ENCODE results near the gene CHST8.

CHST8 gene

DNA sequence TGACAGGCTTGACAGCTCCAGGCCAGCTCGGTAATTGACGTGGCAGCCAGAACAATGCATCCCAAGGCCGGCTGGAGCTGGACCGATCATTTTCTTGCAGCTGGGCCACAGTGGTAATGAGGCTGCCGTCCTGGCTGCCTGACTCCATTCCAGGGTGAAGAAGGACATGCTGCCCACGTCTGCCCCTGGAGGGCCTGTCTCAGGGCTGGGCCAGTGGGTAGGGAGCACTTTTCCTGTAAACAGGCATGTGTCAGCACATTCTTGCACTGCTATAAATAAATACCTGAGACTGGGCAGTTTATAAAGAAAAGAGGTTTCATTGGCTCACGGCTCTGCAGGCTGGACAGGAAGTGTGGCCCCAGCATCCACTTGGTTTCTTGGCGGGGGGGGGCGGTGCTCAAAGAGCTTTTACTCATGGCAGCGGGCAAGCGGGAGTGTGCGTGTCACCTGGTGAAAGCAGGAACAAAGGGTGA, 136.8 kb downstream of the CHST8 start:
- Histone ChIP-seq H3K9ac (ENCODE audit: low read length) (no peak overlapping the region), H3F3A (ENCODE audit: insufficient read depth) (no peaks in the 10 kb centered on the region), H3K36me3 (ENCODE audit: low read length) (no peaks in the 10 kb centered on the region), H3K4me3 (ENCODE audit: insufficient read depth, low read length, poor library complexity, severe bottlenecking) (no peak overlapping the region), H3K9me2 (replicated peaks; ENCODE audit: insufficient read depth, low read length) (no peaks in the 10 kb centered on the region), H3K27me3 (ENCODE audit: low read length) (no peaks in the 10 kb centered on the region), H3K4me2 (ENCODE audit: low read depth, low read length, poor library complexity, severe bottlenecking) (no peak overlapping the region), H2AFZ (ENCODE audit: low read depth, low read length, severe bottlenecking) (no peak overlapping the region), H3K27ac (ENCODE audit: low read depth, low read length) (no peak overlapping the region), H4K20me1 (ENCODE audit: low read depth, low read length) (no peaks in the 10 kb centered on the region), H3K9me3 (ENCODE audit: insufficient read depth, low read length) (no peaks in the 10 kb centered on the region), H3K79me2 (ENCODE audit: insufficient read depth, low read length) (no peaks in the 10 kb centered on the region)
- TF ChIP-seq EZH2phosphoT487 (conservative IDR thresholded peaks at IDR 0.05; ENCODE audit: low read length) = no peak
- TF ChIP-seq, protein P1, sequence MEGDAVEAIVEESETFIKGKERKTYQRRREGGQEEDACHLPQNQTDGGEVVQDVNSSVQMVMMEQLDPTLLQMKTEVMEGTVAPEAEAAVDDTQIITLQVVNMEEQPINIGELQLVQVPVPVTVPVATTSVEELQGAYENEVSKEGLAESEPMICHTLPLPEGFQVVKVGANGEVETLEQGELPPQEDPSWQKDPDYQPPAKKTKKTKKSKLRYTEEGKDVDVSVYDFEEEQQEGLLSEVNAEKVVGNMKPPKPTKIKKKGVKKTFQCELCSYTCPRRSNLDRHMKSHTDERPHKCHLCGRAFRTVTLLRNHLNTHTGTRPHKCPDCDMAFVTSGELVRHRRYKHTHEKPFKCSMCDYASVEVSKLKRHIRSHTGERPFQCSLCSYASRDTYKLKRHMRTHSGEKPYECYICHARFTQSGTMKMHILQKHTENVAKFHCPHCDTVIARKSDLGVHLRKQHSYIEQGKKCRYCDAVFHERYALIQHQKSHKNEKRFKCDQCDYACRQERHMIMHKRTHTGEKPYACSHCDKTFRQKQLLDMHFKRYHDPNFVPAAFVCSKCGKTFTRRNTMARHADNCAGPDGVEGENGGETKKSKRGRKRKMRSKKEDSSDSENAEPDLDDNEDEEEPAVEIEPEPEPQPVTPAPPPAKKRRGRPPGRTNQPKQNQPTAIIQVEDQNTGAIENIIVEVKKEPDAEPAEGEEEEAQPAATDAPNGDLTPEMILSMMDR (IDR thresholded peaks at IDR 0.05; ENCODE audit: insufficient read depth, low read length, poor library complexity, severe bottlenecking) = no peak

DNA sequence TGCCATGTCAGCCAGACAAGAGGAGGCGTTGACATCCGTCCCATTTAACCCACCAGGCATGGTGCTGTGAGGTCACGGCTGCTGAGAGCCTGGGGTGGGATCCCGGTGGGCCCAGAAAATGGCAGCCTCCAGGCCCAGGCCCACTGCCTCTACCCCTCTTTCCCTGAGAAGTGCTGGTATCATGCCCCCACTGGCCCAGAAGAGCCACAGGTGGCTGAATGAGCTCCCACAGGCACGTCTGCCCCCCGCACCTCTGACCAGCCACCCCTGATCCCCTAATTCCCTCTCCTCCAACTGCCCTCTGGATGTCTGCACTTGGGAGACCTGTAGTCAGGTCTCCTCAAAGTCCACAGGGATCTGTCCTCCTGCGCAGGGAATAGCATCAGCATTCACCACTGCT, 137.6 kb downstream of the CHST8 start:
- H3K4me2 ChIP-seq (ENCODE audit: low read depth, low read length, poor library complexity, severe bottlenecking) = no peak overlapping the region
- no peaks in the 10 kb centered on the region for H3K36me3 ChIP-seq (ENCODE audit: low read length)
- H3F3A ChIP-seq (ENCODE audit: insufficient read depth) = no peaks in the 10 kb centered on the region
- H2AFZ ChIP-seq (ENCODE audit: low read depth, low read length, severe bottlenecking) = no peak overlapping the region
- TF ChIP-seq, protein P1 (IDR thresholded peaks at IDR 0.05; ENCODE audit: insufficient read depth, low read length, poor library complexity, severe bottlenecking) = no peak
- TF ChIP-seq EZH2phosphoT487 (conservative IDR thresholded peaks at IDR 0.05; ENCODE audit: low read length) = no peak
- no peaks in the 10 kb centered on the region for H3K27me3 ChIP-seq (ENCODE audit: low read length)
- H4K20me1 ChIP-seq (ENCODE audit: low read depth, low read length) = no peaks in the 10 kb centered on the region
- H3K9me3 ChIP-seq (ENCODE audit: insufficient read depth, low read length) = no peaks in the 10 kb centered on the region
- no peaks in the 10 kb centered on the region for H3K9me2 ChIP-seq (replicated peaks; ENCODE audit: insufficient read depth, low read length)
- H3K79me2 ChIP-seq (ENCODE audit: insufficient read depth, low read length) = no peaks in the 10 kb centered on the region
- no peak overlapping the region for H3K4me3 ChIP-seq (ENCODE audit: insufficient read depth, low read length, poor library complexity, severe bottlenecking)
- H3K9ac ChIP-seq (ENCODE audit: low read length) = no peak overlapping the region
- H3K27ac ChIP-seq (ENCODE audit: low read depth, low read length) = no peak overlapping the region

DNA sequence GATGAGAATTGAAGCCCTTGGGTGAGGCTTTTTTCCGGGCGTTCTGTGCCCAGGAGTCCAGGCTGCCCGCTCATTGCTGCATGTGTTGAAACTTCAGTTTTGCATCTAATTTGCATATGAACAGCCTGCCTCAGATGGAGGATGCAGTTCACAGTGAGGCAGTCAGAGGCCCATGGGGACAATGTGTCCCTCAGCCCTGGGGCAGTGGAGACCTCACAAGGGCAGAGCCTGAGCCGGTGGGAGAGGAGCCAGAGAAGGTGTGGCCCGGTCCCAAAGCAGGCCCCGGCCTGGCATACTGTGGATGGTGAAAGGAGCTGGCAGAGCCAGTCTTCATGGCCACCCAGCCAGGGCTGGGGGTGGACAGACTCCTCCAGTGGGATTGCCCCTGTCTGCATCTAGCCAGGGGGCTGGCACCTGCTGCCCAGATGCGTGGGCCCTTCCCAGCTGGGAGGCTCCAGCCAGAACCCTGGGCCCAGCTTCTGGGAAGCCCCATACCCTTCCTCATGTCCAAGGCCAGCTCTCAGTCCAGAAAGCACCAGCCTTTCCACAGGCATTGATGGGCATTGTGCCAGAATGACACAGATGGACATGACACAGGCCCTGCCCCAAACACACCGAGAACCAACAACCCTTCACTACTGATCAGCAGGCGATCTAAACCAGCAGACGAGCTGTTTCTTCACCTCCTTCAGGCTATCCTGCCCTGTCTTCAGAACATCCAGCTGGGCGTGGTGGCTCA, 142.0 kb downstream of the CHST8 start:
- H3K9ac ChIP-seq (ENCODE audit: low read length) = no peak overlapping the region
- H3K9me2 ChIP-seq (replicated peaks; ENCODE audit: insufficient read depth, low read length) = no peaks in the 10 kb centered on the region
- H2AFZ ChIP-seq (ENCODE audit: low read depth, low read length, severe bottlenecking) = no peak overlapping the region
- H3K27me3 ChIP-seq (ENCODE audit: low read length) = no peaks in the 10 kb centered on the region
- H3F3A ChIP-seq (ENCODE audit: insufficient read depth) = no peaks in the 10 kb centered on the region
- no peak overlapping the region for H3K27ac ChIP-seq (ENCODE audit: low read depth, low read length)
- no peaks in the 10 kb centered on the region for H4K20me1 ChIP-seq (ENCODE audit: low read depth, low read length)
- no peaks in the 10 kb centered on the region for H3K36me3 ChIP-seq (ENCODE audit: low read length)
- no peaks in the 10 kb centered on the region for H3K9me3 ChIP-seq (ENCODE audit: insufficient read depth, low read length)
- no peak for TF ChIP-seq EZH2phosphoT487 (conservative IDR thresholded peaks at IDR 0.05; ENCODE audit: low read length)
- TF ChIP-seq, protein P1 (IDR thresholded peaks at IDR 0.05; ENCODE audit: insufficient read depth, low read length, poor library complexity, severe bottlenecking) = no peak
- no peak overlapping the region for H3K4me3 ChIP-seq (ENCODE audit: insufficient read depth, low read length, poor library complexity, severe bottlenecking)
- H3K4me2 ChIP-seq (ENCODE audit: low read depth, low read length, poor library complexity, severe bottlenecking) = no peak overlapping the region
- no peaks in the 10 kb centered on the region for H3K79me2 ChIP-seq (ENCODE audit: insufficient read depth, low read length)
